ENCODE data around the gene GAL3ST1. TPM values are rescaled to one million over a fixed set of nuclear protein-coding genes. Genes with fewer than 3 reads are reported as not detected.

Gene GAL3ST1
- total RNA-seq, 6 donors from 2014 or later, result 1.7 to 8.4 (median 3.5) TPM

GRCh38 chr22:30519842-30520425 lies 54.5 kb downstream of the GAL3ST1 start:
- H3K4me3 ChIP-seq, result no peak overlapping the region
- no peaks in the 10 kb centered on the region for H3K4me1 ChIP-seq
- H3K27me3 ChIP-seq, result no peaks in the 10 kb centered on the region
- H3K27ac ChIP-seq, result no peak overlapping the region
- no peaks in the 10 kb centered on the region for H3K36me3 ChIP-seq
- DNase-seq (no peak), ATAC-seq (ENCODE audit: low FRiP score in 2 of 2) (no peak)
- no peaks in the 10 kb centered on the region for H3K9me3 ChIP-seq
- TF ChIP-seq CTCF (IDR thresholded peaks at IDR 0.05) (no peak), EP300 (IDR thresholded peaks at IDR 0.05) (no peak), POLR2A (IDR thresholded peaks at IDR 0.05) (no peak), POLR2AphosphoS5 (IDR thresholded peaks at IDR 0.05) (no peak)
- WGBS, 2 donors, result 91 to 92% methylated on average over 6 to 7 of the region's 7 CpGs

- DNase-seq, result no peak
- Histone ChIP-seq H3K4me1 (no peaks in the 10 kb centered on the region), H3K36me3 (no peaks in the 10 kb centered on the region), H3K9me3 (no peaks in the 10 kb centered on the region), H3K27me3 (no peaks in the 10 kb centered on the region), H3K27ac (no peak overlapping the region), H3K4me3 (no peak overlapping the region)
- ATAC-seq (ENCODE audit: low FRiP score in 2 of 2), result no peak
- WGBS, 2 donors, result 87 to 88% methylated on average over 5 of the region's 5 CpGs
- no peak for TF ChIP-seq EP300 (IDR thresholded peaks at IDR 0.05)
- no peak for TF ChIP-seq POLR2A (IDR thresholded peaks at IDR 0.05)
- no peak for TF ChIP-seq CTCF (IDR thresholded peaks at IDR 0.05)
- no peak for TF ChIP-seq POLR2AphosphoS5 (IDR thresholded peaks at IDR 0.05)
Observed at GRCh38 chr22:30516731-30517130, 57.7 kb downstream of the GAL3ST1 start.

GRCh38 chr22:30516273-30516672 lies 58.2 kb downstream of the GAL3ST1 start:
- no peak overlapping the region for H3K4me3 ChIP-seq
- ATAC-seq (ENCODE audit: low FRiP score in 2 of 2), result peak in 1 of 2 donors; percentile 44
- H3K36me3 ChIP-seq, result no peaks in the 10 kb centered on the region
- TF ChIP-seq POLR2A (IDR thresholded peaks at IDR 0.05) (no peak), POLR2AphosphoS5 (IDR thresholded peaks at IDR 0.05) (no peak), CTCF (IDR thresholded peaks at IDR 0.05) (no peak)
- DNase-seq, result no peak
- H3K27ac ChIP-seq, result no peak overlapping the region
- H3K27me3 ChIP-seq, result no peaks in the 10 kb centered on the region
- H3K4me1 ChIP-seq, result peaks cover 0 to 3% (median 1%) of the 10 kb centered on the region in 4 donors
- WGBS, 2 donors, result 70 to 71% methylated on average over 6 of the region's 6 CpGs
- H3K9me3 ChIP-seq, result no peaks in the 10 kb centered on the region

GRCh38 chr22:30514252-30514651 lies 60.2 kb downstream of the GAL3ST1 start:
- Histone ChIP-seq H3K36me3 (no peaks in the 10 kb centered on the region), H3K27ac (no peak overlapping the region), H3K9me3 (no peaks in the 10 kb centered on the region), H3K4me1 (peaks cover 0 to 4% (median 1%) of the 10 kb centered on the region in 4 donors), H3K27me3 (no peaks in the 10 kb centered on the region), H3K4me3 (no peak overlapping the region)
- TF ChIP-seq CTCF (IDR thresholded peaks at IDR 0.05) (no peak), EP300 (IDR thresholded peaks at IDR 0.05) (no peak), POLR2A (IDR thresholded peaks at IDR 0.05) (no peak), POLR2AphosphoS5 (IDR thresholded peaks at IDR 0.05) (no peak)
- 71 to 91% methylated on average over 1 to 4 of the region's 4 CpGs for WGBS, 2 donors
- no peak for ATAC-seq (ENCODE audit: low FRiP score in 2 of 2)
- DNase-seq, result no peak

GRCh38 chr22:30513462-30513861 lies 61.0 kb downstream of the GAL3ST1 start:
- Histone ChIP-seq H3K4me1 (peaks cover 0 to 4% (median 1%) of the 10 kb centered on the region in 4 donors), H3K27me3 (no peaks in the 10 kb centered on the region), H3K9me3 (no peaks in the 10 kb centered on the region), H3K36me3 (no peaks in the 10 kb centered on the region), H3K4me3 (no peak overlapping the region), H3K27ac (no peak overlapping the region)
- TF ChIP-seq EP300 (IDR thresholded peaks at IDR 0.05), result no peak
- TF ChIP-seq POLR2AphosphoS5 (IDR thresholded peaks at IDR 0.05), result no peak
- TF ChIP-seq CTCF (IDR thresholded peaks at IDR 0.05), result no peak
- no peak for TF ChIP-seq POLR2A (IDR thresholded peaks at IDR 0.05)
- no peak for DNase-seq
- no peak for ATAC-seq (ENCODE audit: low FRiP score in 2 of 2)
- 89 to 95% methylated on average over 3 to 6 of the region's 6 CpGs for WGBS, 2 donors
